IMR-90 (cell line): ENCODE measurements around the gene IFT43. TPM values are rescaled to one million over a fixed set of nuclear protein-coding genes. Genes with fewer than 3 reads are reported as not detected.

ENCODE experiments used
- BHLHE40 ChIP-seq: fragments of 150-350 bp; IDR thresholded peaks from 2 replicates; pipeline ENCODE4 v1.6.1; 2016; ENCODE audit warnings: mild to moderate bottlenecking, low read depth, low read length
- NFE2L2 ChIP-seq: fragments of 150-350 bp; IDR thresholded peaks from 2 replicates; pipeline ENCODE4 v1.6.1; 2016; ENCODE audit warnings: low read depth, mild to moderate bottlenecking, low read length
- POLR2A ChIP-seq: IDR thresholded peaks from 2 replicates; pipeline ENCODE4 v1.6.1; 2012; ENCODE audit warnings: mild to moderate bottlenecking, low read depth, low read length
- RCOR1 ChIP-seq: IDR thresholded peaks from 2 replicates; pipeline ENCODE4 v1.6.1; 2012; ENCODE audit warnings: mild to moderate bottlenecking, low read length, improper control_type of control experiment; ENCODE audit not compliant: insufficient replicate concordance
- SMC3 ChIP-seq: fragments of 150-350 bp; IDR thresholded peaks from 2 replicates; pipeline ENCODE4 v1.6.1; 2016; ENCODE audit warnings: low read depth, mild to moderate bottlenecking, antibody characterized with exemption, low read length, moderate library complexity
- polyA plus RNA-seq, 3 experiments: library from polyadenylated mRNA; depleted of rRNA; stranded (reverse); fragments of >200 nt; gene quantifications; 2 replicates each; pipeline ENCODE4 v1.2.3, GENCODE V29; 2012; ENCODE audit warnings: low replicate concordance in 1 of 3
- total RNA-seq: library from RNA; depleted of rRNA; stranded (reverse); fragments of >200 nt; gene quantifications from 2 replicates; pipeline ENCODE4 v1.2.3, GENCODE V29; 2012

IFT43 gene
- total and polyA plus RNA-seq, 2 of the 4 experiments (the other 2 are of a cell fraction) = 41.4 to 43.2 TPM

- TF ChIP-seq NFE2L2 = 0 out of 2 replicates have a peak, but pooled peaks have one; percentile 11
- TF ChIP-seq SMC3 = peak; percentile 20; the same call in 1 of the 2 replicates
- 0 out of 2 replicates have a peak, but pooled peaks have one; percentile 17 for TF ChIP-seq BHLHE40
- peak; percentile 75 for TF ChIP-seq POLR2A
- TF ChIP-seq RCOR1 = no peak
Measured at GRCh38 chr14:75981426-75982265, 3.9 kb upstream of the IFT43 start, which contains the start of gene TGFB3 (continued).
